ENCODE results near the gene SHANK3. TPM values are rescaled to one million over a fixed set of nuclear protein-coding genes. Genes with fewer than 3 reads are reported as not detected.

The SHANK3 gene
- total RNA-seq, 1 donor from 2014 or later, result 223 TPM

- H3K27ac Mint-ChIP-seq (ENCODE audit: unreplicated experiment), result peak overlapping the region; percentile 98
Observed at GRCh38 chr22:50673231-50674129, 857 bp downstream of the SHANK3 start.

GRCh38 chr22:50674130-50674500, 1.5 kb downstream of the SHANK3 start:
- peaks cover 62% of the 10 kb centered on the region for H3K4me1 Mint-ChIP-seq (ENCODE audit: unreplicated experiment)
- peaks cover 36% of the 10 kb centered on the region for H3K27me3 Mint-ChIP-seq (ENCODE audit: unreplicated experiment)
- no peak for TF ChIP-seq CTCF (IDR thresholded peaks at IDR 0.05; ENCODE audit: unreplicated experiment)
- no peak overlapping the region for H3K27ac Mint-ChIP-seq (ENCODE audit: unreplicated experiment)
- DNase-seq (ENCODE audit: low spot score), result peak; percentile 59
- no peak overlapping the region for H3K4me3 Mint-ChIP-seq (ENCODE audit: unreplicated experiment)
- H3K9me3 Mint-ChIP-seq (ENCODE audit: unreplicated experiment), result no peaks in the 10 kb centered on the region
- peaks cover 37% of the 10 kb centered on the region for H3K36me3 Mint-ChIP-seq (ENCODE audit: low read depth, unreplicated experiment)

More at GRCh38 chr22:50673231-50674129, 857 bp downstream of the SHANK3 start:
- TF ChIP-seq CTCF (IDR thresholded peaks at IDR 0.05; ENCODE audit: unreplicated experiment), result no peak
- peak; percentile 56 for DNase-seq (ENCODE audit: low spot score)
- Mint-ChIP-seq H3K9me3 (ENCODE audit: unreplicated experiment) (no peaks in the 10 kb centered on the region), H3K27me3 (ENCODE audit: unreplicated experiment) (peaks cover 36% of the 10 kb centered on the region), H3K36me3 (ENCODE audit: low read depth, unreplicated experiment) (peaks cover 36% of the 10 kb centered on the region), H3K4me3 (ENCODE audit: unreplicated experiment) (peak overlapping the region; percentile 100), H3K4me1 (ENCODE audit: unreplicated experiment) (peaks cover 62% of the 10 kb centered on the region)

GRCh38 chr22:50674606-50675552, 2.3 kb downstream of the SHANK3 start:
- peaks cover 36% of the 10 kb centered on the region for H3K27me3 Mint-ChIP-seq (ENCODE audit: unreplicated experiment)
- peaks cover 42% of the 10 kb centered on the region for H3K36me3 Mint-ChIP-seq (ENCODE audit: low read depth, unreplicated experiment)
- H3K9me3 Mint-ChIP-seq (ENCODE audit: unreplicated experiment), result no peaks in the 10 kb centered on the region
- peak overlapping the region; percentile 84 for H3K27ac Mint-ChIP-seq (ENCODE audit: unreplicated experiment)
- DNase-seq (ENCODE audit: low spot score), result peak; percentile 53
- H3K4me1 Mint-ChIP-seq (ENCODE audit: unreplicated experiment), result peaks cover 65% of the 10 kb centered on the region
- TF ChIP-seq CTCF (IDR thresholded peaks at IDR 0.05; ENCODE audit: unreplicated experiment), result no peak
- peak overlapping the region; percentile 99 for H3K4me3 Mint-ChIP-seq (ENCODE audit: unreplicated experiment)

GRCh38 chr22:50675553-50676179, 3.0 kb downstream of the SHANK3 start:
- H3K27ac Mint-ChIP-seq (ENCODE audit: unreplicated experiment), result peak overlapping the region; percentile 84
- peak overlapping the region; percentile 99 for H3K4me3 Mint-ChIP-seq (ENCODE audit: unreplicated experiment)
- TF ChIP-seq CTCF (IDR thresholded peaks at IDR 0.05; ENCODE audit: unreplicated experiment), result no peak
- H3K36me3 Mint-ChIP-seq (ENCODE audit: low read depth, unreplicated experiment), result peaks cover 42% of the 10 kb centered on the region
- no peaks in the 10 kb centered on the region for H3K9me3 Mint-ChIP-seq (ENCODE audit: unreplicated experiment)
- H3K27me3 Mint-ChIP-seq (ENCODE audit: unreplicated experiment), result peaks cover 34% of the 10 kb centered on the region
- H3K4me1 Mint-ChIP-seq (ENCODE audit: unreplicated experiment), result peaks cover 60% of the 10 kb centered on the region
- no peak for DNase-seq (ENCODE audit: low spot score)
